Sigmoid colon (tissue), 7 donors: ENCODE measurements around the gene ROPN1L. TPM values are rescaled to one million over a fixed set of nuclear protein-coding genes. Genes with fewer than 3 reads are reported as not detected.

Source experiments
- DNase-seq: peaks from one replicate; pipeline ENCODE4 v3.0.0-alpha.2; 2019
- H3K27ac ChIP-seq, 4 donors: fragments of 200-600 bp; sonication (generic); one replicate each; pipeline ENCODE4 v1.5.1; 2016 to 2019; ENCODE audit warnings: mild to moderate bottlenecking in 1 of 4
- H3K27me3 ChIP-seq, 3 donors: fragments of 200-600 bp; sonication (generic); one replicate each; pipeline ENCODE4 v1.5.1; 2019; ENCODE audit warnings: mild to moderate bottlenecking in 1 of 3
- H3K36me3 ChIP-seq, 4 donors: fragments of 200-600 bp; sonication (generic); one replicate each; pipeline ENCODE4 v1.5.1; 2016 to 2019
- H3K4me1 ChIP-seq, 4 donors: fragments of 200-600 bp; sonication (generic); one replicate each; pipeline ENCODE4 v1.5.1; 2017 to 2019
- H3K4me3 ChIP-seq, 4 donors: fragments of 200-600 bp; sonication (generic); one replicate each; pipeline ENCODE4 v1.5.1; 2017 to 2019; ENCODE audit warnings: mild to moderate bottlenecking in 2 of 4, moderate library complexity in 1 of 4
- H3K9me3 ChIP-seq, 4 donors: fragments of 200-600 bp in 3 of 4; sonication (generic) in 3 of 4; one replicate each; pipeline versions ENCODE4 v1.5.1 to v1.6.1; 2013 to 2019
- EP300 ChIP-seq, 4 donors: sonication (generic); formaldehyde crosslinking; IDR thresholded peaks; one replicate each; pipeline ENCODE4 v1.6.1; 2017; ENCODE audit warnings: antibody characterized with exemption in 4 of 4
- POLR2A ChIP-seq, 2 donors: fragments of 450-650 bp; IDR thresholded peaks; one replicate each; pipeline ENCODE4 v1.6.1; 2016; ENCODE audit warnings: antibody characterized with exemption in 2 of 2, mild to moderate bottlenecking in 2 of 2, moderate library complexity in 2 of 2
- POLR2AphosphoS5 ChIP-seq, 4 donors: sonication (generic); formaldehyde crosslinking; IDR thresholded peaks; one replicate each; pipeline ENCODE4 v1.6.1; 2017; ENCODE audit warnings: antibody characterized with exemption in 4 of 4
- WGBS, 2 donors: extraction: QIAGEN DNeasy Blood & Tissue Kit; methylation state at CpG; one replicate each; pipeline ENCODE4 v1.1.7; 2013; 5-methylcytosine and 5-hydroxymethylcytosine counted together
- intact Hi-C: fragments of 100-400 bp; cut with DNase I; formaldehyde crosslinking; loops from one replicate; pipeline ENCODE4 v1.15.1; 2023
- polyA plus RNA-seq, 3 donors: library from polyadenylated mRNA; stranded (reverse); fragments of 200-250 nt; gene quantifications; one replicate each; pipeline ENCODE4 v1.2.3, GENCODE V29; 2013
- total RNA-seq, 4 donors: library from RNA; depleted of rRNA; stranded (reverse); fragments of >200 nt; gene quantifications; one replicate each; pipeline ENCODE4 v1.1.0, GENCODE V29; 2016
- TF ChIP-seq, protein P1 (sequence below), 4 experiments: fragments of 450-650 bp in 3 of 4; fragments of 200-600 bp in 1 of 4; IDR thresholded peaks; one replicate each; pipeline ENCODE4 v1.5.1; 2016 to 2019; ENCODE audit warnings: antibody characterized with exemption in 4 of 4, mild to moderate bottlenecking in 3 of 4, moderate library complexity in 2 of 4
- donor health status: healthy with polysubstance abuse.
- donor health status: Bipolar disorder and iron deficiency.
- donor health status: healthy.

Gene ROPN1L
- total and polyA plus RNA-seq, 7 donors = 0.35 to 2.4 (median 1.3) TPM; not detected in 3

GRCh38 chr5:10453545-10453944 lies 11.9 kb downstream of the ROPN1L start:
- no peak overlapping the region for H3K4me3 ChIP-seq
- no peak for DNase-seq
- H3K4me1 ChIP-seq = peaks cover 0 to 3% (median 0%) of the 10 kb centered on the region in 4 donors
- H3K27me3 ChIP-seq = peaks cover 0 to 7% (median 0%) of the 10 kb centered on the region in 3 donors
- WGBS, 2 donors = 21 to 64% methylated on average over 8 of the region's 8 CpGs
- TF ChIP-seq POLR2AphosphoS5 (IDR thresholded peaks at IDR 0.05) = no peak
- TF ChIP-seq EP300 (IDR thresholded peaks at IDR 0.05) = no peak
- TF ChIP-seq, protein P1, sequence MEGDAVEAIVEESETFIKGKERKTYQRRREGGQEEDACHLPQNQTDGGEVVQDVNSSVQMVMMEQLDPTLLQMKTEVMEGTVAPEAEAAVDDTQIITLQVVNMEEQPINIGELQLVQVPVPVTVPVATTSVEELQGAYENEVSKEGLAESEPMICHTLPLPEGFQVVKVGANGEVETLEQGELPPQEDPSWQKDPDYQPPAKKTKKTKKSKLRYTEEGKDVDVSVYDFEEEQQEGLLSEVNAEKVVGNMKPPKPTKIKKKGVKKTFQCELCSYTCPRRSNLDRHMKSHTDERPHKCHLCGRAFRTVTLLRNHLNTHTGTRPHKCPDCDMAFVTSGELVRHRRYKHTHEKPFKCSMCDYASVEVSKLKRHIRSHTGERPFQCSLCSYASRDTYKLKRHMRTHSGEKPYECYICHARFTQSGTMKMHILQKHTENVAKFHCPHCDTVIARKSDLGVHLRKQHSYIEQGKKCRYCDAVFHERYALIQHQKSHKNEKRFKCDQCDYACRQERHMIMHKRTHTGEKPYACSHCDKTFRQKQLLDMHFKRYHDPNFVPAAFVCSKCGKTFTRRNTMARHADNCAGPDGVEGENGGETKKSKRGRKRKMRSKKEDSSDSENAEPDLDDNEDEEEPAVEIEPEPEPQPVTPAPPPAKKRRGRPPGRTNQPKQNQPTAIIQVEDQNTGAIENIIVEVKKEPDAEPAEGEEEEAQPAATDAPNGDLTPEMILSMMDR (IDR thresholded peaks at IDR 0.05) = no peak
- no peak for TF ChIP-seq POLR2A (IDR thresholded peaks at IDR 0.05)
- H3K27ac ChIP-seq = no peak overlapping the region
- no peaks in the 10 kb centered on the region for H3K36me3 ChIP-seq
- intact Hi-C loops = no loop called here
- H3K9me3 ChIP-seq = no peaks in the 10 kb centered on the region

DNA sequence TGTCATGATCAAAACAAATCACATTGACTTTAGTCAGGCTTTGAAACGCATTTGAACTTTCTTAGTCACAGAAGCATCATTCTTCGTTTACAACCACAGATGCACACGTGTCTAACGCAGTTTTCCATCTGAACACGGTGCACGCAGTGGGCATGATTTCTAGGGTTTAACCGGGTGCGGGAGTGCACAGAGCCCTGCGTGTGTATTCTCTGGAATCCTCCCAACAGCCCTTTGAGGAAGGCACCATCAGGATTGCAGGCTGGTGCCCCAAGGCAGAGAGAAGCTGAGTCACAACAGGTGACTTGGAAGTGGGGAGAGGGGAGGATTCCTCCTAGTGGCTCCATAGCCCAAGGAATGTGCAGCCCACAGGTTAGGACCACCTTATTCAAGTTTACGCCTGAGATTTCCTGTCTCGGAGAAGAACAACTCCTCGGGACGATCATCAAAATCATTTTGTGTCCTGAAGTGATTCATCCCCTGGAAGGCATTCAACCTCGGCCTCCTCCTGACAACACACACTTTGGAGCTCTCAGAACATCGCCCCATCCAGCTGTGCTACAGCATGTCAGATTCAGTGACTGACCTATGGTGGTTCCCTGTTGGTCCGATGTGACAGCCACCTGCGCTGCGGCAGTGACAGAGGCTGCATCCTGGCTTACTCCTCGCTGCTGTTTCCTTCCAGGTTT lies 13.1 kb downstream of the ROPN1L start:
- WGBS, 2 donors = 89 to 91% methylated on average over 19 of the region's 19 CpGs
- peaks cover 0 to 3% (median 0%) of the 10 kb centered on the region in 4 donors for H3K4me1 ChIP-seq

DNA sequence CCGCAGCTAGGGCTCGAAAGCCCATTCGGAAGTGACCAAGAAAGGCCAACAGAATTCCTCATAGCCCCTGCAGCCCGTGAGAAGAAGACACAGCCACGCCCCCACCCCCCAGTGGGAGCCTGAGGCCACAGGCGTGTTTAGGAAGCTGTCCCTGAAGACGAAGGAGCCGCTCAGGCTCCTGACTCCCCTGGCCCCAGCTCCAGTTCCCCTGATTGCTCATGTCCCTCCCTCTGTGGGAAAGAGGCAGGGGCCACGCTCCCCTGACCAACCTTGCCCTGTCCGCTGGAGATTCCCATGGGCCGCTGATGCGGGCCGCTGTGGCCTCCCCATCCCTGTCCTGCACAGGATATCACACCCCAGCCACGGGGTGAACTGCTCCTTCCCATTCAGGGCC lies 13.6 kb downstream of the ROPN1L start:
- Histone ChIP-seq H3K27me3 (peaks cover 0 to 14% (median 0%) of the 10 kb centered on the region in 3 donors), H3K9me3 (no peaks in the 10 kb centered on the region), H3K4me1 (peaks cover 0 to 3% (median under 1%) of the 10 kb centered on the region in 4 donors), H3K27ac (no peak overlapping the region), H3K4me3 (no peak overlapping the region), H3K36me3 (no peaks in the 10 kb centered on the region)
- no peak for DNase-seq
- intact Hi-C loops = no loop called here
- WGBS, 2 donors = 88% methylated on average over 14 of the region's 14 CpGs
- TF ChIP-seq EP300 (IDR thresholded peaks at IDR 0.05) (no peak), POLR2AphosphoS5 (IDR thresholded peaks at IDR 0.05) (no peak), POLR2A (IDR thresholded peaks at IDR 0.05) (no peak)
- TF ChIP-seq, protein P1 (IDR thresholded peaks at IDR 0.05) = no peak

More for the DNA sequence above, 13.1 kb downstream of the ROPN1L start:
- no peak for DNase-seq
- Histone ChIP-seq H3K9me3 (no peaks in the 10 kb centered on the region), H3K27ac (no peak overlapping the region), H3K4me3 (no peak overlapping the region), H3K27me3 (peaks cover 0 to 11% (median 0%) of the 10 kb centered on the region in 3 donors), H3K36me3 (no peaks in the 10 kb centered on the region)
- intact Hi-C loops = no loop called here
- TF ChIP-seq POLR2AphosphoS5 (IDR thresholded peaks at IDR 0.05) (no peak), POLR2A (IDR thresholded peaks at IDR 0.05) (no peak), EP300 (IDR thresholded peaks at IDR 0.05) (no peak)
- TF ChIP-seq, protein P1 (IDR thresholded peaks at IDR 0.05) = no peak

GRCh38 chr5:10456583-10457420 lies 15.1 kb downstream of the ROPN1L start:
- Histone ChIP-seq H3K4me1 (peaks cover 0 to 5% (median 2%) of the 10 kb centered on the region in 4 donors), H3K4me3 (no peak overlapping the region), H3K27ac (no peak overlapping the region), H3K27me3 (peaks cover 0 to 14% (median 0%) of the 10 kb centered on the region in 3 donors), H3K36me3 (no peaks in the 10 kb centered on the region), H3K9me3 (no peaks in the 10 kb centered on the region)
- intact Hi-C loops = no loop called here
- no peak for TF ChIP-seq POLR2A (IDR thresholded peaks at IDR 0.05)
- TF ChIP-seq, protein P1 (IDR thresholded peaks at IDR 0.05) = no peak
- TF ChIP-seq EP300 (IDR thresholded peaks at IDR 0.05) = no peak
- no peak for TF ChIP-seq POLR2AphosphoS5 (IDR thresholded peaks at IDR 0.05)
- 82% methylated on average over 26 of the region's 26 CpGs for WGBS, 2 donors
- no peak for DNase-seq
